Stomach (tissue), 4 donors: ENCODE measurements around the gene CAMK1G.

Experiments
- CTCF ChIP-seq, 7 experiments: fragments of 450-650 bp in 4 of 7; fragments of 200-600 bp in 3 of 7; sonication (generic) in 3 of 7; IDR thresholded peaks; one replicate each; pipeline ENCODE4 v1.5.1; 2016 to 2019; ENCODE audit warnings: antibody characterized with exemption in 7 of 7, control low read depth in 2 of 7, mild to moderate bottlenecking in 1 of 7
- POLR2A ChIP-seq, 4 donors: fragments of 450-650 bp; IDR thresholded peaks; one replicate each; pipeline ENCODE4 v1.6.1; 2016; ENCODE audit warnings: antibody characterized with exemption in 4 of 4, control low read depth in 2 of 4, mild to moderate bottlenecking in 1 of 4, moderate library complexity in 1 of 4

GRCh38 chr1:209616366-209617046 is 33.0 kb downstream of the CAMK1G start:
- TF ChIP-seq POLR2A (IDR thresholded peaks at IDR 0.05) (no peak), CTCF (IDR thresholded peaks at IDR 0.05) (no peak)
